ENCODE measurements around the gene PPARG. TPM values are rescaled to one million over a fixed set of nuclear protein-coding genes. Genes with fewer than 3 reads are reported as not detected.
A peak's percentile ranks its signal among the peaks of the same experiment; 100 is the strongest.

The PPARG gene
- total and polyA plus RNA-seq, 2 experiments from 2014 or later: 25.1 to 37.9 TPM

DNA sequence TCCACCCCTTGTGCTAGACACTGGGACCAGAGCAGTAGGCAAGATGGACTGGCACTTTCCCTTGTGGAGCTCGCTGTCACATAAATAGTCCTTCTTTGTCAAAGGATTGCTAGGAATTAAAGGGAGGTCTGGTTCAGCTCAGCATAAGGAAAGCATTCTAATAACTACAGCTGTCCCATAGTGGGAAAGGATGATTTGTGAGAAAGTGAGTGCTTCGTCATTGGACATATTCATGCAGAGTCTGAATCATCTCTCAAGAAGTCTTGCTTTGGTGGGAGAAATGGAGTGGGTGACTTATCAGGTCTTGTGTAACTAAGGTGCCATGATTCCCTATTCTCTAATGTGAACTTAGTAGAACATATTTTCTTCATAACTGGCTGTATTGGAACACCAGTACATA is 14.7 kb downstream of the PPARG start:
- no peak for DNase-seq (ENCODE audit: low spot score)
- no peaks in the 10 kb centered on the region for H3K27me3 ChIP-seq
- H3K4me3 ChIP-seq: no peak overlapping the region
- H3K79me2 ChIP-seq: peaks cover 48% of the 10 kb centered on the region
- 80% methylated on average over 2 of the region's 2 CpGs for WGBS (ENCODE audit: low lambda C conversion rate, missing lambda C conversion rate)
- peaks cover 7% of the 10 kb centered on the region for H3K4me1 ChIP-seq (ENCODE audit: insufficient read depth)
- H3K9me2 ChIP-seq (replicated peaks; ENCODE audit: insufficient read depth): no peaks in the 10 kb centered on the region
- no peak overlapping the region for H3K27ac ChIP-seq
- H3K36me3 ChIP-seq (replicated peaks; ENCODE audit: insufficient read depth, low read depth): no peaks in the 10 kb centered on the region
- H3K9me3 ChIP-seq (ENCODE audit: low read depth): no peaks in the 10 kb centered on the region
- TF ChIP-seq, protein P1, sequence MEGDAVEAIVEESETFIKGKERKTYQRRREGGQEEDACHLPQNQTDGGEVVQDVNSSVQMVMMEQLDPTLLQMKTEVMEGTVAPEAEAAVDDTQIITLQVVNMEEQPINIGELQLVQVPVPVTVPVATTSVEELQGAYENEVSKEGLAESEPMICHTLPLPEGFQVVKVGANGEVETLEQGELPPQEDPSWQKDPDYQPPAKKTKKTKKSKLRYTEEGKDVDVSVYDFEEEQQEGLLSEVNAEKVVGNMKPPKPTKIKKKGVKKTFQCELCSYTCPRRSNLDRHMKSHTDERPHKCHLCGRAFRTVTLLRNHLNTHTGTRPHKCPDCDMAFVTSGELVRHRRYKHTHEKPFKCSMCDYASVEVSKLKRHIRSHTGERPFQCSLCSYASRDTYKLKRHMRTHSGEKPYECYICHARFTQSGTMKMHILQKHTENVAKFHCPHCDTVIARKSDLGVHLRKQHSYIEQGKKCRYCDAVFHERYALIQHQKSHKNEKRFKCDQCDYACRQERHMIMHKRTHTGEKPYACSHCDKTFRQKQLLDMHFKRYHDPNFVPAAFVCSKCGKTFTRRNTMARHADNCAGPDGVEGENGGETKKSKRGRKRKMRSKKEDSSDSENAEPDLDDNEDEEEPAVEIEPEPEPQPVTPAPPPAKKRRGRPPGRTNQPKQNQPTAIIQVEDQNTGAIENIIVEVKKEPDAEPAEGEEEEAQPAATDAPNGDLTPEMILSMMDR (IDR thresholded peaks at IDR 0.05; ENCODE audit: poor library complexity): no peak
- TF ChIP-seq EZH2 (IDR thresholded peaks at IDR 0.05; ENCODE audit: borderline replicate concordance): no peak
- TF ChIP-seq EZH2phosphoT487 (IDR thresholded peaks at IDR 0.05; ENCODE audit: low read depth, severe bottlenecking, unreplicated experiment): no peak
- no peak overlapping the region for H2AFZ ChIP-seq
- H3K4me2 ChIP-seq: no peak overlapping the region
- H4K20me1 ChIP-seq (ENCODE audit: insufficient read depth, poor library complexity, severe bottlenecking): no peaks in the 10 kb centered on the region

DNA sequence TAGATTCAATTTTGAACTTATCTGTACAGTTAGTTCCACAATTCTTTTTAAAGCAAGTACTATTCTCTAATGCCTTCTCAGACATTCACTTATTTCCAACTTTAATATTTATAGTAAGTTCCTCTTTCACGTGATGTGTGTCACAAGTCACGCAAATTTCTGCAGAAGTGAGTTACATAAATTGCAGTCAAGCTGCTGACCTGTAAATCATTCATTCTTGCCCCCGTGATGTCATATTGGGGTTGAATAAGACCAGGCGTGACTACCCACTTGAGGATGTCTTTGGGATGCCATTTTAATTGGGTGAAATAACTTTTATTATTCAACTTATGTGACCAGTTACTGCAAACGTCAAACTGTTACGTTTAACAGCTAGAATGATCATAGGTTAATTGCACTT is 15.1 kb downstream of the PPARG start:
- Histone ChIP-seq H4K20me1 (ENCODE audit: insufficient read depth, poor library complexity, severe bottlenecking) (no peaks in the 10 kb centered on the region), H3K27ac (no peak overlapping the region), H3K9me2 (replicated peaks; ENCODE audit: insufficient read depth) (no peaks in the 10 kb centered on the region), H3K27me3 (no peaks in the 10 kb centered on the region), H2AFZ (no peak overlapping the region), H3K4me3 (no peak overlapping the region), H3K36me3 (replicated peaks; ENCODE audit: insufficient read depth, low read depth) (no peaks in the 10 kb centered on the region), H3K4me2 (no peak overlapping the region), H3K79me2 (peaks cover 43% of the 10 kb centered on the region), H3K4me1 (ENCODE audit: insufficient read depth) (peaks cover 4% of the 10 kb centered on the region), H3K9me3 (ENCODE audit: low read depth) (no peaks in the 10 kb centered on the region)
- TF ChIP-seq EZH2phosphoT487 (IDR thresholded peaks at IDR 0.05; ENCODE audit: low read depth, severe bottlenecking, unreplicated experiment) (no peak), EZH2 (IDR thresholded peaks at IDR 0.05; ENCODE audit: borderline replicate concordance) (no peak)
- TF ChIP-seq, protein P1 (IDR thresholded peaks at IDR 0.05; ENCODE audit: poor library complexity): no peak
- DNase-seq (ENCODE audit: low spot score): no peak
- 86% methylated on average over 6 of the region's 6 CpGs for WGBS (ENCODE audit: low lambda C conversion rate, missing lambda C conversion rate)

DNA sequence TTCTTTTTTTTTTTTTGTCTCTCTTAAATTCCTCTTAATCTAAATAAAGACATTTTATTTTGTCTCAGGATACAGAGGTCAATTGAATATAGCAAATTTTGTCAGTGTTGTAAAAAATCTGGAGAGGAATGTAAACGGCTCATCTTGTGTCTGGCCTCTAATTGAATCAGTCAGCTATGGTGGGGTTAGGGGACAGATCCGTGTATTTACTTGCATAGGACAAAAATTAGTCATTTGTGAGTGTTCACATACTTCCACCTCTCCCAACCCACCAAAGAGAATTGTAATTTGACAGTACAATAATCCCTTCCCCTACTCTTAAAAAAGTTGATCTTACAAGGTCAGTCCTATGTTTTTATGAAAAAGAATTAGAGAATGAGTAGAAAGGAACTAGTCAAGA is 18.3 kb downstream of the PPARG start:
- DNase-seq (ENCODE audit: low spot score): no peak
- Histone ChIP-seq H3K4me1 (ENCODE audit: insufficient read depth) (no peaks in the 10 kb centered on the region), H4K20me1 (ENCODE audit: insufficient read depth, poor library complexity, severe bottlenecking) (no peaks in the 10 kb centered on the region), H3K36me3 (replicated peaks; ENCODE audit: insufficient read depth, low read depth) (no peaks in the 10 kb centered on the region), H3K4me3 (no peak overlapping the region), H3K27me3 (no peaks in the 10 kb centered on the region), H3K79me2 (peaks cover 38% of the 10 kb centered on the region), H3K27ac (peak overlapping the region; percentile 23), H3K9me3 (ENCODE audit: low read depth) (no peaks in the 10 kb centered on the region), H3K9me2 (replicated peaks; ENCODE audit: insufficient read depth) (no peaks in the 10 kb centered on the region), H2AFZ (no peak overlapping the region), H3K4me2 (no peak overlapping the region)
- TF ChIP-seq, protein P1 (IDR thresholded peaks at IDR 0.05; ENCODE audit: poor library complexity): no peak
- no peak for TF ChIP-seq EZH2 (IDR thresholded peaks at IDR 0.05; ENCODE audit: borderline replicate concordance)
- no peak for TF ChIP-seq EZH2phosphoT487 (IDR thresholded peaks at IDR 0.05; ENCODE audit: low read depth, severe bottlenecking, unreplicated experiment)
- 64% methylated on average over 2 of the region's 2 CpGs for WGBS (ENCODE audit: low lambda C conversion rate, missing lambda C conversion rate)

DNA sequence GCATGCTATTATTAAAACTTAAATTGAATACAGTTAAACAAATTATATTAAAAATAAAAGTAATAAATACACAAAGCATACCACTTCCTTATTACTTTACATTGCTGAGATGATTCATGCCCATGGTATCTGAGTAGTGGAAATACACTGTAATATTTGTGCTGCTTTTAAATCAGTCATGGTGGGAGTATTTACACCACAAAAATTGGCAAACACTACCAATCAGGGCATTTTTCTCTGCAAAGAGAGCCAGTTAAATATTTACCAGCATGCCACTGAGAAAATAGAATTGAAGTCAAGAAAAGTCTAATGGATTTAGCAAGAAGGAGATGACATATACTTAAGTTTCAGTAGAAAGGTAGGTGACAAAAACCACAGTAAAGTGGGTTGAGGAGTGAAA is 19.6 kb downstream of the PPARG start:
- Histone ChIP-seq H3K36me3 (replicated peaks; ENCODE audit: insufficient read depth, low read depth) (no peaks in the 10 kb centered on the region), H3K27ac (no peak overlapping the region), H3K27me3 (no peaks in the 10 kb centered on the region), H3K9me2 (replicated peaks; ENCODE audit: insufficient read depth) (no peaks in the 10 kb centered on the region), H3K4me2 (no peak overlapping the region), H3K79me2 (peaks cover 38% of the 10 kb centered on the region), H3K4me3 (no peak overlapping the region), H3K9me3 (ENCODE audit: low read depth) (no peaks in the 10 kb centered on the region), H2AFZ (no peak overlapping the region), H3K4me1 (ENCODE audit: insufficient read depth) (no peaks in the 10 kb centered on the region), H4K20me1 (ENCODE audit: insufficient read depth, poor library complexity, severe bottlenecking) (no peaks in the 10 kb centered on the region)
- TF ChIP-seq, protein P1 (IDR thresholded peaks at IDR 0.05; ENCODE audit: poor library complexity): no peak
- TF ChIP-seq EZH2 (IDR thresholded peaks at IDR 0.05; ENCODE audit: borderline replicate concordance) (no peak), EZH2phosphoT487 (IDR thresholded peaks at IDR 0.05; ENCODE audit: low read depth, severe bottlenecking, unreplicated experiment) (no peak)
- DNase-seq (ENCODE audit: low spot score): peak; percentile 36

Data from hepatocyte (in vitro differentiated cells).